A549 (cell line): Measurements from ENCODE around the gene SPSB4. TPM values are rescaled to one million over a fixed set of nuclear protein-coding genes. Genes with fewer than 3 reads are reported as not detected.

ENCODE experiments used
- ATAC-seq, 2 experiments: fragments of 200-7000 bp in 1 of 2; fragments of >200 bp in 1 of 2; cut with Nextera tagmentation in 1 of 2; cut with Tn5 transposase in 1 of 2; 3 replicates each; pipeline versions ENCODE4 v1.8.0 to v1.9.1; 2018 to 2020; ENCODE audit warnings: mild to moderate bottlenecking in 1 of 2, moderate library complexity in 1 of 2
- CTCF ChIA-PET: fragments of 300-600 bp; sonication (Branson Sonifier 250); formaldehyde crosslinking; extraction: SDS; loops from one replicate; lab custom pipeline; 2021; ENCODE audit warnings: antibody characterized with exemption, inconsistent platforms; lab: Yijun Ruan, JAX
- POLR2A ChIA-PET: fragments of 350-600 bp; formaldehyde crosslinking; extraction: SDS; loops from one replicate; lab custom pipeline; 2021; ENCODE audit warnings: antibody characterized with exemption, inconsistent platforms; lab: Yijun Ruan, JAX
- DNase-seq, 2 experiments: peaks; one replicate each; pipeline versions ENCODE4 v3.0.0 to v3.0.0-alpha.2; 2011 to 2016; ENCODE audit warnings: low read depth in 1 of 2, low spot score in 1 of 2
- FAIRE-seq: peaks from 2 replicates; lab custom pipeline; 2011; peaks lifted over from hg19 to GRCh38; lab: Jason Lieb, UNC
- H3K27ac ChIP-seq, 2 experiments: fragments of >200 bp; sonication (Bioruptor Twin); formaldehyde crosslinking; 3 replicates each; pipeline ENCODE4 v1.5.1; 2016 to 2017
- H3K4me1 ChIP-seq: fragments of >200 bp; sonication (Bioruptor Twin); formaldehyde crosslinking; 3 replicates; pipeline ENCODE4 v1.6.1; 2016
- H3K4me2 ChIP-seq: fragments of >200 bp; sonication (Bioruptor Twin); formaldehyde crosslinking; 3 replicates; pipeline ENCODE4 v1.6.1; 2016
- H3K4me3 ChIP-seq: fragments of >200 bp; sonication (Bioruptor Twin); formaldehyde crosslinking; 3 replicates; pipeline ENCODE4 v1.5.1; 2016
- H3K9me3 ChIP-seq: fragments of >200 bp; sonication (Bioruptor Twin); formaldehyde crosslinking; 3 replicates; pipeline ENCODE4 v1.6.1; 2016
- BCL3 ChIP-seq: fragments of >200 bp; sonication (Bioruptor Twin); formaldehyde crosslinking; IDR thresholded peaks from 3 replicates; pipeline ENCODE4 v1.6.1; 2016
- CHD2 ChIP-seq: fragments of 150-350 bp; IDR thresholded peaks from 2 replicates; pipeline ENCODE4 v1.6.1; 2014; ENCODE audit warnings: low read length; ENCODE audit not compliant: partially characterized antibody
- EHF ChIP-seq: fragments of 250-450 bp; sonication (Bioruptor Pico); IDR thresholded peaks from 2 replicates; pipeline ENCODE4 v1.5.0; 2020; ENCODE audit warnings: mild to moderate bottlenecking
- EHMT2 ChIP-seq: fragments of 200-600 bp; sonication (generic); IDR thresholded peaks from 2 replicates; pipeline ENCODE4 v1.6.1; 2016; ENCODE audit warnings: antibody characterized with exemption, low read depth, mild to moderate bottlenecking, moderate library complexity
- EP300 ChIP-seq, 2 experiments: fragments of >200 bp; sonication (Bioruptor Twin); formaldehyde crosslinking; IDR thresholded peaks; 2 replicates in 1 of 2; 3 replicates in 1 of 2; pipeline ENCODE4 v1.6.1; 2016 to 2017
- ESRRA ChIP-seq: fragments of 150-350 bp; IDR thresholded peaks from 2 replicates; pipeline ENCODE4 v1.6.1; 2014; ENCODE audit warnings: mild to moderate bottlenecking, low read length, borderline replicate concordance
- HDAC2 ChIP-seq: fragments of 200-600 bp; sonication (generic); IDR thresholded peaks from 2 replicates; pipeline ENCODE4 v1.6.1; 2016
- HEYL ChIP-seq: fragments of 250-450 bp; sonication (Bioruptor Pico); IDR thresholded peaks from 2 replicates; pipeline ENCODE4 v1.8.0; 2021; ENCODE audit warnings: mild to moderate bottlenecking, moderate library complexity
- HOXB13 ChIP-seq: fragments of 250-450 bp; sonication (Bioruptor Pico); IDR thresholded peaks from 2 replicates; pipeline ENCODE4 v1.5.0; 2020; ENCODE audit warnings: low read depth, mild to moderate bottlenecking, moderate library complexity
- KDM5A ChIP-seq: fragments of 200-600 bp; sonication (generic); IDR thresholded peaks from 2 replicates; pipeline ENCODE4 v1.6.1; 2016; ENCODE audit warnings: antibody characterized with exemption, mild to moderate bottlenecking
- MYC ChIP-seq: IDR thresholded peaks from 2 replicates; pipeline ENCODE4 v1.6.1; 2012; ENCODE audit warnings: mild to moderate bottlenecking, inconsistent platforms, low read length, improper control_type of control experiment, borderline replicate concordance
- NPAS2 ChIP-seq: fragments of 250-450 bp; sonication (Bioruptor Pico); IDR thresholded peaks from 2 replicates; pipeline ENCODE4 v1.8.0; 2022; ENCODE audit warnings: mild to moderate bottlenecking, moderate library complexity, borderline replicate concordance
- POLR2AphosphoS2 ChIP-seq: conservative IDR thresholded peaks from 2 replicates; pipeline ENCODE4 v1.6.1; 2012; ENCODE audit warnings: low read length, improper control_type of control experiment, inconsistent platforms
- RARB ChIP-seq: fragments of 250-450 bp; sonication (Bioruptor Pico); IDR thresholded peaks from 2 replicates; pipeline ENCODE4 v1.8.0; 2021; ENCODE audit warnings: mild to moderate bottlenecking, moderate library complexity
- REST ChIP-seq: fragments of 200-600 bp; sonication (generic); IDR thresholded peaks from 2 replicates; pipeline ENCODE4 v1.6.1; 2016; ENCODE audit warnings: antibody characterized with exemption, mild to moderate bottlenecking, moderate library complexity
- RFX5 ChIP-seq: fragments of 450-650 bp; IDR thresholded peaks from 2 replicates; pipeline ENCODE4 v1.7.1; 2014; ENCODE audit warnings: antibody characterized with exemption, mild to moderate bottlenecking, moderate library complexity
- SMC3 ChIP-seq: fragments of >200 bp; sonication (Bioruptor Twin); formaldehyde crosslinking; IDR thresholded peaks from 3 replicates; pipeline ENCODE4 v1.6.1; 2018; ENCODE audit warnings: inconsistent platforms
- SREBF2 ChIP-seq: fragments of 450-650 bp; IDR thresholded peaks from 2 replicates; pipeline ENCODE4 v1.6.1; 2014; ENCODE audit warnings: mild to moderate bottlenecking, moderate library complexity
- TFCP2L1 ChIP-seq: fragments of 250-450 bp; sonication (Bioruptor Pico); IDR thresholded peaks from 2 replicates; pipeline ENCODE4 v1.5.0; 2021; ENCODE audit warnings: mild to moderate bottlenecking
- ZFP36 ChIP-seq: fragments of 450-650 bp; IDR thresholded peaks from 2 replicates; pipeline ENCODE4 v1.6.1; 2014; ENCODE audit warnings: borderline replicate concordance; ENCODE audit not compliant: partially characterized antibody
- WGBS: methylation state at CpG from one replicate; pipeline ENCODE4 v1.1.6; 2017; ENCODE audit errors: missing lambda C conversion rate; 5-methylcytosine and 5-hydroxymethylcytosine counted together
- polyA plus RNA-seq, 4 experiments: library from polyadenylated mRNA; depleted of rRNA in 3 of 4; stranded (reverse); fragments of >200 nt; fragmentation: RNase III in 1 of 4; extraction: RNeasy Plus Mini Kit Qiagen cat#74134 plus additional on column Dnase treatment in 1 of 4; gene quantifications; 2 replicates in 3 of 4; 3 replicates in 1 of 4; pipeline ENCODE4 v1.2.3, GENCODE V29; 2011 to 2017

The SPSB4 gene
- polyA plus RNA-seq, 2 of the 4 experiments (the other 2 are of a cell fraction) = 0.03 to 0.04 TPM

GRCh38 chr3:141122455-141123030, 71.4 kb downstream of the SPSB4 start:
- DNase-seq (no peak), FAIRE-seq (no peak), ATAC-seq (no peak)
- 36% methylated on average over 15 of the region's 16 CpGs for WGBS
- Histone ChIP-seq H3K27ac (no peak overlapping the region), H3K4me1 (no peaks in the 10 kb centered on the region), H3K9me3 (no peaks in the 10 kb centered on the region), H3K4me3 (no peak overlapping the region), H3K4me2 (no peak overlapping the region)
- no peak for TF ChIP-seq REST
- no peak for TF ChIP-seq BCL3
- no peak for TF ChIP-seq EHF
- no peak for TF ChIP-seq RFX5
- TF ChIP-seq ZFP36 = no peak
- TF ChIP-seq MYC = no peak
- TF ChIP-seq HOXB13 (CRISPR knock-in tag) = no peak
- TF ChIP-seq SMC3 = no peak
- no peak for TF ChIP-seq ESRRA
- TF ChIP-seq RARB (CRISPR knock-in tag) = no peak
- TF ChIP-seq EP300 (IDR thresholded peaks at IDR 0.05) = no peak
- no peak for TF ChIP-seq EHMT2
- ChIA-PET POLR2A (no interaction called here), CTCF (no interaction called here)

GRCh38 chr3:141123677-141124410, 72.7 kb downstream of the SPSB4 start:
- TF ChIP-seq ESRRA (no peak), HOXB13 (CRISPR knock-in tag) (no peak), ZFP36 (no peak), HEYL (CRISPR knock-in tag) (no peak), NPAS2 (CRISPR knock-in tag) (no peak), KDM5A (no peak), SREBF2 (no peak), SMC3 (no peak), CHD2 (no peak), POLR2AphosphoS2 (no peak), HDAC2 (no peak), TFCP2L1 (CRISPR knock-in tag) (no peak)
- ChIA-PET CTCF (interaction anchor here (1.1 kb wide), 1 partner anchor 11 kb away, joined by 3 read pairs; no protein-coding TSS in a partner anchor), POLR2A (no interaction called here)
- H3K4me1 ChIP-seq = no peaks in the 10 kb centered on the region
- no peak overlapping the region for H3K4me3 ChIP-seq
- H3K9me3 ChIP-seq = no peaks in the 10 kb centered on the region
- no peak for DNase-seq
- H3K27ac ChIP-seq = no peak overlapping the region
- ATAC-seq = no peak
- no peak overlapping the region for H3K4me2 ChIP-seq
- 0% methylated on average over 3 of the region's 4 CpGs for WGBS
- no peak for FAIRE-seq
